GM12878 (cell line): ENCODE data around the gene ERC2.

ENCODE experiments used
- EZH2 ChIP-seq: IDR thresholded peaks from 2 replicates; pipeline ENCODE4 v1.6.1; 2012; ENCODE audit warnings: low read depth, mild to moderate bottlenecking, control low read depth, inconsistent platforms, low read length, borderline replicate concordance; ENCODE audit not compliant: control insufficient read depth
- KAT2A ChIP-seq: conservative IDR thresholded peaks from 2 replicates; pipeline ENCODE4 v1.6.1; 2011; ENCODE audit warnings: low read depth, low read length; ENCODE audit not compliant: control insufficient read depth
- NFYA ChIP-seq: IDR thresholded peaks from 2 replicates; pipeline ENCODE4 v1.6.1; 2011; ENCODE audit warnings: low read depth, mild to moderate bottlenecking, low read length, improper control_type of control experiment, borderline replicate concordance
- ZBED1 ChIP-seq: IDR thresholded peaks from 2 replicates; pipeline ENCODE4 v1.6.1; 2016; ENCODE audit warnings: borderline replicate concordance
- ZNF274 ChIP-seq: IDR thresholded peaks from one replicate; pipeline ENCODE4 v1.8.0; 2011; ENCODE audit not compliant: insufficient read length, insufficient read depth
- TF ChIP-seq, protein P1 (sequence below): fragments of 450-650 bp; IDR thresholded peaks from 2 replicates; pipeline ENCODE4 v1.6.1; 2016; ENCODE audit warnings: mild to moderate bottlenecking

DNA sequence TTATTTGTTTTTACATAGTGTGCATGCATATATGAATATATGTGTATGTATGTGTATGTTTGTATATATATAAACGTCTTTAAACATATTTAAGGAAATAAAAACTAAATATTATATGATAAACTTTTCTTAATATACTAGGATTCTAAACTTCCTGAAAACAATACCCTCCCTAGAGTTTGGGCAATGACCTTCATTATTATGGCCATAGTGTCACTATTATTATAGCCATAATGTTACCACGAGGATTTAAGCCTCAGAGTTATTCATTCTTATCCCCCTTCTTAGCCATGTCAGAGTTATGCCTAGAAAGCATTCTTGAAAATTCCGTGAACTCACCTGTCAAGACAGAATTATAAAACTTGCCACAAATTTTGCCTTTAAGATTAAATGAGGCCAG, 335.5 kb downstream of the ERC2 start:
- TF ChIP-seq ZNF274 (no peak), KAT2A (no peak), ZBED1 (no peak), NFYA (no peak), EZH2 (no peak)
- TF ChIP-seq, protein P1, sequence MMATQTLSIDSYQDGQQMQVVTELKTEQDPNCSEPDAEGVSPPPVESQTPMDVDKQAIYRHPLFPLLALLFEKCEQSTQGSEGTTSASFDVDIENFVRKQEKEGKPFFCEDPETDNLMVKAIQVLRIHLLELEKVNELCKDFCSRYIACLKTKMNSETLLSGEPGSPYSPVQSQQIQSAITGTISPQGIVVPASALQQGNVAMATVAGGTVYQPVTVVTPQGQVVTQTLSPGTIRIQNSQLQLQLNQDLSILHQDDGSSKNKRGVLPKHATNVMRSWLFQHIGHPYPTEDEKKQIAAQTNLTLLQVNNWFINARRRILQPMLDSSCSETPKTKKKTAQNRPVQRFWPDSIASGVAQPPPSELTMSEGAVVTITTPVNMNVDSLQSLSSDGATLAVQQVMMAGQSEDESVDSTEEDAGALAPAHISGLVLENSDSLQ: no peak
